ENCODE data around the gene FIGNL2.
A peak's percentile ranks its signal among the peaks of the same experiment; 100 is the strongest.
"Not testable (repeated sequence)": the region's sequence is repeated elsewhere in the genome, so short reads cannot be mapped to it uniquely, and the experiment has no call there.

FIGNL2 gene

DNA sequence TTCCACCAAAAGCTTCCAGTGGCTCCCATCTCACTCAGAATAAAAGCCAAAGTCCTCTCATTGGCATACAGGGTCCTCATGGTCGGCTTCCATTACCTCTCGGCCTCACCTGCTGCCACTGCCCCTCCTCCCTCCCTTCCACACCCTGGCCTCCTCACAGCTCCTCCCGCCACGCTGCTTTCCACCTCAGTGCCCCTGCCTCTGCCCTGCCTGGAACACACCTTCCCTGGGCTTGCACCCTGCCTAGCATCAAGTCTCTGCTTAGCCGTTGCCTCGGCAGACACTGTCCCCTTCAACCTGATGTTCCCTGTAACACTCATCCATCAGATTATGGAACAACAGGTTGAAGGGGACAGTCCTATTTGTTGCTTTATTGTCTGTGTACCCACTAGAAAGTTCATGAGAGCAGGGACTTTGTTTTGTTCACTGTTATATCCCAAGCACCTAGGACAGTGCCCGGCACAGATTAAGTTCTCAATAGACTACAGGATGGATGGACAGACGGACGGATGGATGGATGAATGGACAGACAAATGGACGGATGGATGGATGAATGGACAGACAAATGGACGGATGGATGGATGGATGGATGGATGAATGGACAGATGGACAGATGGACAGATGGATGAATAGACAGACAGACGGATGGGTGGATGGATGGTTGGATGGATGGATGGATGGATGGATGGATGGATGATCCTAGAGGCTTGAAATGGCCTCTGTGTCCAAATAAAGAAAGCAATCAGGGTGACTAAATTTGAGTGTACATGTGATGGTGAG, 14.9 kb downstream of the FIGNL2 start:
- no peak for DNase-seq (ENCODE audit: low read depth)

DNA sequence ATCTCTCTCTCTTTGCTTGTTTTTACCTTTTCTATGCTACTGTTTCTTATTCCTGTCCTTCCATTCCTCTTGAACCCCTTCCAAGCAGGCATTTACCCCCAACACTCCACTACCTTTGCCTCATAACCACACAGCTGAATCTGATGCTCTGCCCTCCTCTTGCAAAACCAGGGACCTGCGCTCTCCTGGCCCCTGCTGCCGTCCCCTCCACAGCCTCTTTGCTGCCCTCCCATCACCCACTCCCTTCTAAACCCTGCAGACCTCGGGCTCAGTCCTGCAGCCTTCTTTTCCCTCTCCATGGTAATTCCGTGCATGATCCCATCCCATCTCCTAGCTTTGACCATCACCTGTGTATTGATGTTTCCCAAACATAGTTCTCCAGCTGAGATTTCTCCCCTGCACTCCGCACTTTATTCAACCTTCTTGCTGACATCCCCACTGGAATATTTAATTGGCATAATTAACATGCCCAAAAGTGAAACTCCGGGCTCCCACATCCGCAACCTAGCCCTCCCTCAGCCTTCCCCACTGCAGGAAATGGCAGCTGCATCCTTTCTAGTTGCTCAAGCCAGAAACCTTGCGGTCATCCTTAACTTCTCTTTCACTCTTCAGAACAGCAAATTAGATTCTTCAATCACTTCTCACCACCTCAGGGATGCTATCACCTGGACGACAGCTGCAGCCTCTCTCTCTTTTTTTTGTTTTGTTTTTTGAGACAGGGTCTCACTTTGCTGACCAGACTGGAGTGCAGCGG, 16.0 kb downstream of the FIGNL2 start:
- DNase-seq (ENCODE audit: low read depth) = no peak

DNA sequence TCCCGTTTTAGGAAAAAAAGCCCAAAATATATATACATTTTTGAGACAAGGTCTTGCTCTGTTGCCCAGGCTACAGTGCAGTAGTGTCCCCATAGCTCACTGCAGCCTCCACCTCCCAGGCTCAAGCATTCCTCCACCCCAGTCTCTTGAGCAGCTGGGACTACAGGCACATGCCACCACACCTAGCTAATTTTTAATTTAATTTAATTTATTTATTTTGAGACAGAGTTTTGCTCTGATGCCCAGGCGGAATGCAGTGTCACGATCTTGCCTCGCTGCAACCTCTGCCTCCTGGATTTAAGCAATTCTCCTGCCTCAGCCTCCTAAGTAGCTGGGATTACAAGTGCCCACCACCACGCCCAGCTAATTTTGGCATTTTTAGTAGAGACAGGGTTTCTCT, 16.7 kb downstream of the FIGNL2 start:
- DNase-seq (ENCODE audit: low read depth) = not testable (repeated sequence)

DNA sequence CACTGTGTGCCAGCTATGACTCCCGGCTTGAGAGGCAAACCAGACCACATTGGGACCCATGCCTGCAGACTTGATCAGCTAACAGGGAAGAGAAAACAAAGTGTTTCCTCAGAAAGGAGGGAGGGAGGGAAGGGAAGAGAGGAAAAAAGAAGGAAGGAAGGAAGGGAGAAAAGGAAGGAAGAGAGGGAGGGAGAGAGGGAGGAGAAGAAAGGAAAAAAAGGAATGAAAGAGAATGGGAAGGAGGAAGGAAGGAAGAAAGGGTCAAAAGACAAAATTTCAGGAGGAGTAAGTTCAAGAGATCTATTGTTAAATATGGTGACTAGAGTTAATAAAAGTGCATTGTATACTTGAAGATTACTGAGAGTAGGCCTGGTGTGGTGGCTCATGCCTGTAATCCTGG, 18.9 kb downstream of the FIGNL2 start:
- no peak for DNase-seq (ENCODE audit: low read depth)

DNA sequence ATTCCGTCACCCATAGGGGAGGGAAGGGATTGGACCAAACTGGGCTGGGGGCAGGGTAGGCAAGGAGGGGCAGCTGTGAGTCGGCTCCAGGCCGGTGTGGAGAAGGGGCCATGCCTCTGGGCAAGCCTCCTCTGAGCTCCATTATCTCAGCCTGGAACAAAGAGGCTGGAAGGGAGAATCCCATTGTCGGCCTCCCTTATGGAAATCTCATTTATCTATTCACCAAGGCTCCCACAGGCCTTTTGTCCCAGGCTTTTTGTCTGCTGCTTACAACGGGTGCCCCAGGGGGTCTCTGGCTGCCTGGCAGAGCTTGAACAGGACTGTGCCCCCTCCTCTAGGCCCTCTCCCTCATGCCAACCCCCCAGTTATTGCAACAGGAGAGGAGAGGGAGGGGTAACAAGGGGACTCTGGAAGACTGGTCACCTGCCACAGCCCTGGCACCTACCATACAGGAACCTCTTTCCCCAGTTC, 19.5 kb downstream of the FIGNL2 start:
- no peak for DNase-seq (ENCODE audit: low read depth)

DNA sequence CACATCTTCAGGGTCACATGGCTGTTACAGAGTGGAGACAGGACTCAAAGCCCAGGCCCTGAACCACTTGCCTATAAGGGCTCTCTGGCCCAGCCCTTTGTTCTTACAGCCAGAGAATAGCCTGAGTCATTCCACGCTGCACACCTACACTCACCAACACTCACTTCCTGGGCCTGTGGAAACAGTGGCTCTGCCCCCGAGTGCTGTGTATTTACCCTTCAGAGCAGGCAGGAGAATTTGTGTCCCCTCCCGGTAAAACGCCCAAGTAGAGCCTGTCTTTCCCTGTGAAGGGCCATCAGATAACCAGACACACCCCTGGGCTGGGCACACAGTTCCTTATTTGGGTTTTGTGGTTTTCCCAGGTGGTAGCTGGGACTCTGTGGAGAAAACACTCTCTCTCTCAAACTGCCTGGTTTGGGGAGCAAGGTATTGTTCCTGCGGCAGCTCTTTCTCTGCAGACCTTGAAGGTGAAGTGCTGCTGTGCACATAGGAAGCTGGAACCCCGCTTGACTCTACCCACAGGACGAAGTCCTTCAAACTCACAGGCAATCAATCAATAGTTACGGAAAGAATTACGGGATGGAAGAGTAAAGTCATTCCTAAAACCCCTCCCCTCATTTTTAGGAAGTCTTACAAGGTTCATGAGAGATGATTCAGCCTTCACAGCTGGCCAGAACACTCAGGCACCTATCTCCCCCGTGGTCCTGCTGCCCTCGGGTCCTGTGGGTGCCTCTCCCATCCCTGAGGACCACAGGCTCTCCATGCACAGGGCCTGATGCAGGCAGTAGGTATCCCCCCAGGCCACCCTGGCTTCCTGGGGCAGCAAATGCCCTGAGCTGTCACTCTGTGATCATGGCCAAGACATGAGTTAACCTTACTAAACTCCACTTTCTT, 20.3 kb downstream of the FIGNL2 start:
- DNase-seq (ENCODE audit: low read depth) = no peak

DNA sequence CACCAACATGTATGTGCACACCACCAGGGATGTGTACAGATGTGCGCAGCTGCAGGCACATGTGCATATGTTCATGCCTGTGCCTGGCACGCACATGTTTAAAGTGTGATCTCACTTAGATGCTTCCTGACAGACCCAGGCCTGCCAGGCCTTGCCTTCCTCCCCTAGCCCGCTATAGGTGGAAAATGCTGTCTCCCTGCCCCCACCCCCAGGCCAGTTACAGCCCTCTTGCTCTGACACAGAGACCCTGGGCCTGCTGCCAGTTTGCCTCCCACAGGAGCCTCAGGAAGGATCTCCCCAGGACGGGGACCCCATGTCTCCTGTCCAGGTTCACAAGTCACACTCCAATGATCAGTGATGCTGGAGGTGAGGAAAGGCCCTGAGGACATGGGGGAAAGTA, 21.6 kb downstream of the FIGNL2 start:
- no peak for DNase-seq (ENCODE audit: low read depth)

DNA sequence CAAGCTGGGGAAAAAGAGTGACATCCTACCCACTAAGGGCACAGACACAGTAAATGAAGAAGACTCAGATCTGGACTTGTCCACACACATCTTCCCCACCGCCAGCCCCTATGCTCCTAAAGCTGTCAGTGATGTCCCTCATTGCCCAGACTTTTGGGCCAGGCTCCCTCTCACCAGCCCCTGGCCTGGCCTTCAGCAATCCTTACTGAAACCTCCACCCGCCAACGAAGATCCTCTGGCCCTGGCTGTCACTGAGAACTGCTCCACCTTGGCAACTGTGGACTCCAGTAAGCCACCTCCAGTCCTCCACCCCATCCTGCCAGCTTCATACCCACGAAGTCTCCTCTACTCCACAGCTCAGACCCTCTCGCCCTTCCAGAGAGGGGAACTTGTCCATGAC, 23.3 kb downstream of the FIGNL2 start:
- DNase-seq (ENCODE audit: low read depth) = no peak

DNA sequence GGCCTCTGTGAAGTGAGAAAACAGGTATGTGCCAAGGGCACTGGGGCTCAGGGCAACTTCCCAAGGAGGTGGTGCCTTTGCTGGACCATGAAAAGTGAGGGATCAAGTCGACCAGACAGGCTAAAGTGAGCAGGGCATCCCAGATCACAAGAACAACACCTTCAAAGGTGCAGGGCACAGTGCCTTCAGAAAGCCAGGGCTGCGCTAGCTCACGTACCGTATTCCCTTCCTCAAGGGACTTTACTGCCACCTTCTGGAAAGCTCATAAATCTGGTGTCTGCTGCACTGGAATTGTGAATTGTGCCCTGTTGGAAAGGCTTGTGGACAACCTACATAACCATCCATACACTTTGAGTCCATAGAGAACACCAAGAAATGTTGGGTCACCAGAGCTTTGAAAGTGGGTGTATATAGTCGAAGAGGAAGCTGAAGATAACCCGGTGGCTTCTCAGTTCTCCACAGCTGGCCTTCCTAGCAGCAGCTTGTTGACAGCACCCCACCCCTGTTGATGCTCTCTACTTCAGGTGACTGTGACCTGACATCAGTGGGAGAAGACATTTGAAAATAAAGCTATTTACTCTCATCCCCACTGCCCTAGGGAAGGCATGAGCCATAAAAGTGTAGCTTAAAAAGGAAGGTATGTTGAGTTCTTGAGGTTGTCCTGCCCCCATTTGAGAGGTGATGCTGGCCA, 24.5 kb downstream of the FIGNL2 start:
- DNase-seq (ENCODE audit: low read depth) = peak; percentile 40

DNA sequence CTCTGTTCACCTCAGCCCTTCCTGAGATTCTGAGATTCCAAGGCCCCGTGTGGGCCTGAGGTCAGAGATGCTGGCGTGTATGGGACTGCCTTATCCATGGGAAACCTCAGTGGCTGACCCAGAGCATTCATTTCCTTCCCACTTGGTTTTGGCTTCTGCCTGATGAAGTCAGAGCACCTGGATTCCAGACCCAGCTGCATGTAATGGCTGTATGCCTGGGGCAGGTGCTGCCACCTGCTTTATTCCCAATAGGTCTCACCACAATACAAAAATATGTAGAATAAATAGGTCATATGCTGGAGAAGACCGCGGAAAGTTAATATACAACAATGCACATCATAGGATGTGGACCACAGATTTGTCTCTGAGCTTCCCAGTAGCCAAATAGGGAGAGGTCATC, 25.6 kb downstream of the FIGNL2 start:
- no peak for DNase-seq (ENCODE audit: low read depth)

DNA sequence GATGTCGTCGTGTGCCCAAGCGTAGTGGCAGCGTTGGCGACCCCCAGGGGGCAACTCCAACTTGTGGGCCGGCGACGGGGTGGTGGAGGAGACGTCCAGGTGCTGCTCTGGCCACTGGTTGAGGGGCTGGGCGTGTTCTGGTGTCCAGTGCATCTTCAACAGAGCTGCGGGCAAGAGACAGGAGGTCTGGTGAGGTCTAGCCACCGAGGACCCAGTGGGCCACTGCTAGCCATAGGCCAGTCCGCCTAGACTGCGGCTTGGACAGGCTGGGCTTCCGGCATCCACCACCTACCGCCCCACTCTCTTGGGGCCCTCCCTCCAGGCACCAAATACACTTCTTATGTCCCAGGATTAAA, 26.3 kb downstream of the FIGNL2 start:
- DNase-seq (ENCODE audit: low read depth) = no peak

DNA sequence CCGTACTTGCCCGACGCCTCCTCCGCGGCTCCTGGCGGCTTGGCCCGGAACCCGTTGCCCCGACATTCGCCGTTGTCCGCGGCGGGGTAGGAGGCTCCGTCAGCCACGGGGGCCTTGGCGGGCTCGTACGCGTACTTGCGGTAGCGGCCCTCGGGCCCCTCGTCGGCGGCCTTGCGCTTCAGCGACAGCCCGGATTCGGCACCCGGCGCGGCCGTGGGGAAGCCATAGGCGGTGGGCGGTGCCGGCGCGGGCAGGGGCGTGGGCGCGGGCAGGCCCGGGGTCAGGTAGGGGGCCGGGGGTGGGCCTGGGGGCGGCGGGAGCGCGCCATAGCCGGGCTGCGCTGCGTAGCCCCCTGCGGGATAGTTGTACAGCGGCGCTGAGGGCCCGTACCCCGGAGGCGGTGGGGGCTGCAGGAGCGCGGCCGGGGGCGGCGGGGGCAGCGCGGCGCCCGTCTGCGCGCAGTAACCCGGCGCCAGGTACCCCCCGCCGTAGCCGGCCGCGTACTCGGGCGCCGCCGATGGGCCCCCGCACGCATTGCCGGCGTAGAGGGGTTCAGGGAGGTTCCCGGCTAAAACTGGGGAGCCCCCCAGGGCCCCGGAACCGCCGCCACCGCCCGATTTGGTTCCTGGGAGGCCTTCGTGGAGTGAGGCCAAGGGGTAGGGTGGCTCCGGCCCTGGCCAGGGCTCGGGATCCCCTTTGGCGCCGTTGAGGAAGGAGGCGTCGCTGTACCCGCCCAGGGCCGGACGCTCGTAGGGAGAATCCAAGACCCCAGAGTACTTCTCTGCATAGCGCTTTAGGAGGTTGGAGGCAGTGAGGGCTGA, 26.9 kb downstream of the FIGNL2 start:
- no peak for DNase-seq (ENCODE audit: low read depth)

DNA sequence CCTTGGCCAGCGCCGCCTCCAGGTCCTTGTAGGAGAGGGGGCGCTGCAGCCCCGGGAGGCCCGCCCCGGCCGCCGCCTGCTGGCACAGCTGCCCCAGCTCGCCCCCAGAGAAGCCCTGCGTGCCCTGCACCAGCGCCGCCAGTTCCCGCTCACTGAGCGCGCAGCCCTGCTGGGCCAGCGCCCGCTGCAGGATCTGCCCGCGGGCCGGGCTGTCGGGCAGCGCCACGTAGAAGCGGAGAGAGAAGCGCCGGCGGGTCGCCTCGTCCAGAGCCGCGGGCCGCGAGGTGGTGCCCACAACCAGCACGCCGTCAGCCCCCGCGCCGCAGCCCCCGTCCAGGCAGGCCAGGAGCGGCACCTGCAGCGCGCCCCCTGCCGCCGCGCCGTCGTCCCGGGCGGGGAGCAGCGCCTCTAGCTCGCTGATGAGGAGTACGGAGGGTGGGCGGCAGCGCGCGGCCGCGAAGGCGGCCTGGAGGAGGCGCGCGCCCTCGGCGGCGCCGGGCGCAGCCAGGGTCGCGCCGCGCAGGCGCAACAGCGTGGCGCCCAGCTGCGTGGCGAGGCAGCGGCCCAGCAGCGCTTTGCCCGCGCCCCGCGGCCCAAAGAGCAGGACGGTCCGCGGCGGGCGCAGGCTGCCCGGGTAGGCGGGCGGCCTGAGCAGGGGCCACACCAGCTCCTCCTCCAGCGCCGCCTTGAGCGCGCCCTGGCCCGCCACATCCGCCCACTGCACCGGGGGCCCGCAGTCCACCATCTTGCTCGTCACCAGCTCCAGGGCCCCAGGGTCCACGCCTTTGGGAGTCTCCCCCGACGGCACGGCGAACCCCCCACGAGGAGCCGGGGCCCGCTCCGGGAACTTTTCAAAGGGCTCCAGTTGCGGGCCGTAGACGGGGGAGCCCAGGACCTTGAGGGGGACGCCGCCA, 27.7 kb downstream of the FIGNL2 start:
- DNase-seq (ENCODE audit: low read depth) = no peak

DNA sequence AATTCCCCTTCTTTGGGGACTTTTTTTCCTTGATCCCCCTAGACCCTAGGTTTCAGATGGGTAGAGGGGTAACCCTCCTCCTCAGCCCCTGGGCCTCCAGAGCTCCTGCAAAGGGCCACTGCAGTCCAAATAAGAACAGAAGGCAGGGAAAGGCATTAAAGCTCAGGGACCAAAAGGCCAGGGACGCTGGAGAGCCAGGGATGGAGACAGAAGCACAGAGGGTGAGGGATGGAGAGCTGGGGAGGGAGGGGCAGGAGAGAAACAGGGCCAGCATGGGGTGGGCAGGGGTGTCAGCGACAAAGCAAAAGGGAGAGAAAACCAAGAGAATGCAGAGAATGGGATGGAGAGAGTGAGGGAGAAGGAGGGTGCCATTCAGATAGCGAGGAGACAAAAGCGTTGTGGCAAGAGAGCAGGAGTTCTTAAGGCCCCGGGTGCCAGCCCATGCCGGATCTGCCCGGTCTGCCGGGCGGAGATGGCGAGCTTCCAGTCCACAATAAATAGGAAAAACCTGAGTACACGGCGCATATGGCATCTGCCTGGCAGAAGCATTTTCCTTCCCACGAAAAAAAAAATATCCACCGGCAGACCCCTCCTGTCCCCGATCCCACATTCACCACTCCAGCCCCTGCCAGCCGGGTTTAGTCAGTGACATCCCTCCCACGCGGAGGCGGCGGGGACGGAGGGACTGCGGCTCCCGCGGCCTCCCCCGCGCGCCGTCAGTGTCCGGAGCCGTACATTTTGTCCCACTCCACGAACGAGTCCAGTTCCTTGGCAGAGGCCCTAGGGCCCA, 28.6 kb downstream of the FIGNL2 start:
- no peak for DNase-seq (ENCODE audit: low read depth)

DNA sequence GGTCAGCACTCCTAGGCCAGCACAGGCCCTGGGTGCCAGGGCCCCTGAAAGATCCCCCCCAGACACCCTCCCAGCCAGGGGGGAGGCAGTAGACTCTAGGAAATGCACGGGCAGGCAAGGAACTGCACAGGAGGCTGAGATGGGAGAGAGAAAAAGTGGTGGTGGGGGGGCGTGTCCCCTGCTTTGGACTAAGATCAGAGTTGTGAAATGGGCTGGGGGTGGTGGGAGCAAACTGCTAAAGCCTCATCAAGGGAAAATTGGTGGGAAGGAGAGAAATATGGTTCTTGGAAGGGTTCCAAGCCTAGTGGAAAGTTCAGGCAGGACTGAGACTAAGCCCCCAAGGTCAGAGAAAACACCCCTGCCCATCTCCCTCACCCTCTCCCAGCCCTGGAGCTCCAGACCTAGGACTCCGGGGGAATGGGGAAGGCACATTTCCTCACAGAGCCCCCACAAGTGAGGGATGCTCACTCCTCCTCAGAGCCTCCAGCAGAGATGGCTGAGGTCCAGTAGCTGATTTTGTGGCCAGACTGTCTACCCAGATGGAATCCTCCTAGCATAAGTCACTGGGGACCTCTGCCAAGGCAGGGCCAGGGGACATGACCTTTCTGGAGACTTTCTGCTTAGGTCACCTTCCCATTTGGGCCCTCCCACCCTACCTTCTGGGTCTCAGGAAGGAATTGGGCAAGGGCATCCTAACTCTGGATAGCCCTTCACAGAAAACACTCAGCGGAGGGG, 29.8 kb downstream of the FIGNL2 start:
- DNase-seq (ENCODE audit: low read depth) = peak; percentile 52

DNA sequence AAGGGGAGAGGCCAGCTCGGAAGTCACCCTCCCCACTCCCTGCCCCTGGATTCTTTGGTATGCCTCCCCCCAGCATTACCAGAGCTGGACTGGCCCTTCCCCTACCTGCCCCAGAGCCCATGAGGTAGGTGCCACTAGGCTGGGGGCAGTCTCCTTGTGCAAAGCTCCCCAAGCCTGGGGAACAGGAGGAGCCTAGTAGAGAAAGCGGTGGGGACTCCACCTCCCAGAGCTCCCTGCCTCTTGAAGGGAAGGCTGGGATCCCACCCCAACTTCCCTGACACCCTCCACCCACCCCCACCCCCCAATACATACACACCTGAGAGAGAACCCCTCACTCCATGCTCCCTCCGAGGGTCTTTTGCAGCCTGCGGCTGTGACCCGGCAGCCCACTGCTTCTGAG, 30.4 kb downstream of the FIGNL2 start:
- DNase-seq (ENCODE audit: low read depth) = no peak

DNA sequence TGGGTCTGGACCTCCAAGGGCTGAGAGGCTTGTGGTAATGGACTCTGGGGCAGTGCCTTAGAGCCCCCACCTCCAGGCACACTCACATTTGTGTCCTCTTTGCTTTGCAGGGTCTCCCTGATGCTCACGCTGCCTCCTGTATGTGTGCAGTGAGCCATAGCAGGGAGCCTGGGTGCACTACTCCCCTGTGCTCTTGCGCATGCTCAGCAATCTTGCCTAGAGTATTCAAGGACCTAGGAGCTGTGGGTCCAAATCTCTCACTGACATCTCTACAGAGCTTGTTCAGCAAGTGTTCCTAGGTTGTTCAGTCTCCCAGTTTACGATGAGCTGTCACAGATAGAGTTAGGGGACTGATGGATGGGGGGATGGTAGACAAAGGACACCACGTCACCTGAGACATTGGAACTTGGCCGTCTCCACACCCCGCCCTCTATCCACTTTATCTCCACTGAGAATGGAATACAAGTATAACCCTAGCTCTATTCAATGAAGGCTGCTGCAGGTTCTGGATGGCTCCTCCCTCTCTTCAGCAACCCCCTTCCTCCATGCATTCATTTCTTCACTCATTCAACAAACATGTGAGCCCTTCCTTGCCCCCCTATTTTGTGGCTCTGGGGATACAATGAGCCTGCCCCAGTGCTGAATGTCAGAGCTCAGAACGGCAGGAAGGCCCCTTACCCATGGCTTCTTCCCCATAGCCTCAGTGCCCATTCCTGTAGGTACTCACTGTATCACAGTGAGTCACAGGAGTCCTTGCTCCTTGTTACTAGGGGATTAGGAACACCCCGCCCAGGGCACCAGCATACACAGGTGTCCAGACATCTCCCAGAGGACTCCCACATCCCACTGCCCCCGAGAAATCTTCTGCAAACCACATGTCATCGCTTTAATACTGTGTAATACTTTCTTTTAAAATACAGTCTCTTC, 31.2 kb downstream of the FIGNL2 start:
- DNase-seq (ENCODE audit: low read depth) = no peak

All from fibroblast of the conjunctiva (primary cell).